GM23338 (cell line): ENCODE results near the gene DLG2. TPM values are rescaled to one million over a fixed set of nuclear protein-coding genes. Genes with fewer than 3 reads are reported as not detected.

Source experiments
- ATAC-seq: fragments of 200-7000 bp; cut with Tn5 transposase; 3 replicates; pipeline ENCODE4 v1.9.1; 2020
- DNase-seq: peaks from one replicate; pipeline ENCODE4 v3.0.0-alpha.2; 2015; ENCODE audit warnings: low spot score
- H2AFZ ChIP-seq: fragments of 200-600 bp; sonication (generic); 2 replicates; pipeline ENCODE4 v1.8.0; 2016; ENCODE audit warnings: antibody characterized with exemption, mild to moderate bottlenecking, moderate library complexity
- H3F3A ChIP-seq: fragments of 200-600 bp; sonication (generic); replicated peaks from 2 replicates; pipeline ENCODE4 v1.8.0; 2017; ENCODE audit warnings: antibody characterized with exemption, mixed run types, low read depth
- H3K27ac ChIP-seq: fragments of 200-600 bp; sonication (generic); 2 replicates; pipeline ENCODE4 v1.6.1; 2016; ENCODE audit warnings: low read depth
- H3K27me3 ChIP-seq: fragments of 200-600 bp; sonication (generic); 2 replicates; pipeline ENCODE4 v1.8.0; 2016; ENCODE audit warnings: mild to moderate bottlenecking, mixed run types, moderate library complexity; ENCODE audit not compliant: insufficient read depth
- H3K36me3 ChIP-seq: fragments of 200-600 bp; sonication (generic); 2 replicates; pipeline ENCODE4 v1.8.0; 2016; ENCODE audit warnings: mild to moderate bottlenecking; ENCODE audit not compliant: insufficient read depth
- H3K4me1 ChIP-seq: fragments of 200-600 bp; sonication (generic); 2 replicates; pipeline ENCODE4 v1.8.0; 2016; ENCODE audit warnings: mild to moderate bottlenecking, moderate library complexity; ENCODE audit not compliant: insufficient read depth
- H3K4me2 ChIP-seq: fragments of 200-600 bp; sonication (generic); 2 replicates; pipeline ENCODE4 v1.7.1; 2017; ENCODE audit warnings: mixed run types
- H3K4me3 ChIP-seq: fragments of 200-600 bp; sonication (generic); 2 replicates; pipeline ENCODE4 v1.6.1; 2016; ENCODE audit warnings: mixed run types
- H3K79me2 ChIP-seq: fragments of 200-600 bp; sonication (generic); replicated peaks from 2 replicates; pipeline ENCODE4 v1.8.0; 2017; ENCODE audit warnings: mild to moderate bottlenecking; ENCODE audit not compliant: insufficient read depth
- H3K9me2 ChIP-seq: fragments of 200-600 bp; sonication (generic); 2 replicates; pipeline ENCODE4 v1.8.0; 2017; ENCODE audit not compliant: insufficient read depth
- H4K20me1 ChIP-seq: fragments of 200-600 bp; sonication (generic); replicated peaks from 2 replicates; pipeline ENCODE4 v1.8.0; 2017; ENCODE audit warnings: mild to moderate bottlenecking; ENCODE audit not compliant: insufficient read depth
- H3K27ac Mint-ChIP-seq: 2 replicates; pipeline ENCODE4 v1.8.0; 2020; ENCODE audit warnings: inconsistent platforms, mild to moderate bottlenecking, moderate library complexity, mixed read lengths
- H3K27me3 Mint-ChIP-seq: 3 replicates; pipeline ENCODE4 v1.8.0; 2022; ENCODE audit warnings: low read depth, mild to moderate bottlenecking, moderate library complexity, mixed read lengths, inconsistent platforms; ENCODE audit not compliant: insufficient read depth, poor library complexity
- H3K36me3 Mint-ChIP-seq: 3 replicates; pipeline ENCODE4 v1.8.0; 2021; ENCODE audit warnings: low read depth, mild to moderate bottlenecking, inconsistent platforms, moderate library complexity, mixed read lengths
- H3K4me1 Mint-ChIP-seq: 3 replicates; pipeline ENCODE4 v1.8.0; 2020; ENCODE audit warnings: mild to moderate bottlenecking, inconsistent platforms, mixed read lengths
- H3K4me3 Mint-ChIP-seq: 3 replicates; pipeline ENCODE4 v1.8.0; 2021; ENCODE audit warnings: moderate library complexity, mild to moderate bottlenecking, inconsistent platforms, mixed read lengths
- H3K9me3 Mint-ChIP-seq: 3 replicates; pipeline ENCODE4 v1.8.0; 2020; ENCODE audit warnings: moderate library complexity, mild to moderate bottlenecking, inconsistent platforms, mixed read lengths
- CREB1 ChIP-seq: fragments of 250-450 bp; sonication (Bioruptor Pico); IDR thresholded peaks from 2 replicates; pipeline ENCODE4 v1.5.0; 2020; ENCODE audit warnings: low read depth, mild to moderate bottlenecking, moderate library complexity
- EZH2 ChIP-seq: fragments of 200-600 bp; sonication (generic); IDR thresholded peaks from one replicate; pipeline ENCODE4 v1.8.0; 2017; ENCODE audit warnings: antibody characterized with exemption, mild to moderate bottlenecking, low read depth; ENCODE audit not compliant: unreplicated experiment
- EZH2phosphoT487 ChIP-seq: fragments of 200-600 bp; sonication (generic); IDR thresholded peaks from one replicate; pipeline ENCODE4 v1.8.1; 2018; ENCODE audit warnings: antibody characterized with exemption; ENCODE audit not compliant: unreplicated experiment
- JUNB ChIP-seq: IDR thresholded peaks from one replicate; pipeline ENCODE4 v1.6.1; 2016; ENCODE audit warnings: antibody characterized with exemption; ENCODE audit not compliant: unreplicated experiment
- NANOG ChIP-seq: IDR thresholded peaks from 2 replicates; pipeline ENCODE4 v1.6.1; 2016; ENCODE audit warnings: antibody characterized with exemption, borderline replicate concordance
- POLR2AphosphoS5 ChIP-seq: IDR thresholded peaks from 2 replicates; pipeline ENCODE4 v1.6.1; 2016; ENCODE audit warnings: antibody characterized with exemption, low read depth
- STAT1 ChIP-seq: IDR thresholded peaks from one replicate; pipeline ENCODE4 v1.6.1; 2016; ENCODE audit warnings: antibody characterized with exemption; ENCODE audit not compliant: unreplicated experiment
- ZNF114 ChIP-seq: fragments of 250-450 bp; sonication (Bioruptor Pico); IDR thresholded peaks from 2 replicates; pipeline ENCODE4 v1.5.0; 2020; ENCODE audit warnings: mild to moderate bottlenecking, moderate library complexity
- ZNF331 ChIP-seq: fragments of 250-450 bp; sonication (Bioruptor Pico); IDR thresholded peaks from 2 replicates; pipeline ENCODE4 v1.5.0; 2020; ENCODE audit warnings: low read depth, mild to moderate bottlenecking, moderate library complexity
- polyA plus RNA-seq: library from polyadenylated mRNA; unstranded; fragments of >200 nt; fragmentation: Nextera tagmentation; extraction: Ambion mirVana; gene quantifications from 2 replicates; pipeline ENCODE4 v1.2.1, GENCODE V29; 2016
- total RNA-seq: library from RNA; depleted of rRNA; stranded (reverse); fragments of >200 nt; shearing (Covaris generic); gene quantifications from 2 replicates; pipeline ENCODE4 v1.2.3, GENCODE V29; 2014
- TF ChIP-seq, protein P1 (sequence below): fragments of 250-450 bp; sonication (Bioruptor Pico); IDR thresholded peaks from 2 replicates; pipeline ENCODE4 v1.5.0; 2020; ENCODE audit warnings: mild to moderate bottlenecking, moderate library complexity
- TF ChIP-seq, protein P2 (sequence below), 2 experiments: fragments of 200-600 bp in 1 of 2; sonication (generic) in 1 of 2; conservative IDR thresholded peaks; 2 replicates each; pipeline versions ENCODE4 v1.5.1 to v1.6.1; 2016 to 2017; ENCODE audit warnings: antibody characterized with exemption in 2 of 2, low read depth in 2 of 2, mild to moderate bottlenecking in 2 of 2, moderate library complexity in 1 of 2
- TF ChIP-seq, protein P3 (sequence below): IDR thresholded peaks from 2 replicates; pipeline ENCODE4 v1.6.1; 2016; ENCODE audit warnings: antibody characterized with exemption
- TF ChIP-seq, protein P4 (sequence below): IDR thresholded peaks from one replicate; pipeline ENCODE4 v1.6.1; 2018; ENCODE audit warnings: antibody characterized with exemption; ENCODE audit not compliant: unreplicated experiment

DLG2 gene
- total and polyA plus RNA-seq, 2 experiments from 2014 or later: 19.8 to 21.5 TPM

DNA sequence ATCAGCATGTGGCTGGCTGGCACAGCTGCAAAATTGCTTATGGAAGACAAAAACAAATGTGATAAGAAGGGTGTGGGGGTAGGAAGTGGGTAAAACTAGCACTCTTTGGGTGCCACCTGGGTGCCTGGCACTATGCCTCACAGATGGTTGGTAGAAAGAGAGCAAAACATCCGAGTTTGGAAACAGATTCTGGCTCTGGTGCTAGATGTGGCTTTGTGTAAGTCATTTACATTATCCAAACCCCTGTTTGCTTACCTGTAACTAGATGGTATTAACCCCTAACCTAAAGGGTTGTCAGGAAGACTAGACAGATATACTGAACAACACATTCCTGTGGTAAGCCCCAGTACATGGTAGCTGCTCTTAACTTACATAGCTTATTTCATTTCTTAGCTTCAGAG is 905.6 kb downstream of the DLG2 start:
- Histone ChIP-seq H3K4me1 (peaks cover 15% of the 10 kb centered on the region), H3K27ac (no peak overlapping the region), H3K4me2 (peak overlapping the region; percentile 80), H2AFZ (no peak overlapping the region; the same call in 1 of the 2 replicates), H3K27me3 (peaks cover 34% of the 10 kb centered on the region), H3K9me2 (no peaks in the 10 kb centered on the region), H3K4me3 (peak overlapping the region; percentile 61), H3K79me2 (no peaks in the 10 kb centered on the region), H4K20me1 (no peaks in the 10 kb centered on the region), H3F3A (peaks cover 7% of the 10 kb centered on the region), H3K36me3 (no peaks in the 10 kb centered on the region)
- peaks cover 30% of the 10 kb centered on the region for H3K4me1 Mint-ChIP-seq
- TF ChIP-seq STAT1 (no peak), ZNF114 (no peak), CREB1 (CRISPR knock-in tag) (no peak), POLR2AphosphoS5 (no peak), NANOG (no peak), JUNB (no peak), EZH2 (no peak), EZH2phosphoT487 (no peak), ZNF331 (CRISPR knock-in tag) (no peak)
- TF ChIP-seq, protein P1, sequence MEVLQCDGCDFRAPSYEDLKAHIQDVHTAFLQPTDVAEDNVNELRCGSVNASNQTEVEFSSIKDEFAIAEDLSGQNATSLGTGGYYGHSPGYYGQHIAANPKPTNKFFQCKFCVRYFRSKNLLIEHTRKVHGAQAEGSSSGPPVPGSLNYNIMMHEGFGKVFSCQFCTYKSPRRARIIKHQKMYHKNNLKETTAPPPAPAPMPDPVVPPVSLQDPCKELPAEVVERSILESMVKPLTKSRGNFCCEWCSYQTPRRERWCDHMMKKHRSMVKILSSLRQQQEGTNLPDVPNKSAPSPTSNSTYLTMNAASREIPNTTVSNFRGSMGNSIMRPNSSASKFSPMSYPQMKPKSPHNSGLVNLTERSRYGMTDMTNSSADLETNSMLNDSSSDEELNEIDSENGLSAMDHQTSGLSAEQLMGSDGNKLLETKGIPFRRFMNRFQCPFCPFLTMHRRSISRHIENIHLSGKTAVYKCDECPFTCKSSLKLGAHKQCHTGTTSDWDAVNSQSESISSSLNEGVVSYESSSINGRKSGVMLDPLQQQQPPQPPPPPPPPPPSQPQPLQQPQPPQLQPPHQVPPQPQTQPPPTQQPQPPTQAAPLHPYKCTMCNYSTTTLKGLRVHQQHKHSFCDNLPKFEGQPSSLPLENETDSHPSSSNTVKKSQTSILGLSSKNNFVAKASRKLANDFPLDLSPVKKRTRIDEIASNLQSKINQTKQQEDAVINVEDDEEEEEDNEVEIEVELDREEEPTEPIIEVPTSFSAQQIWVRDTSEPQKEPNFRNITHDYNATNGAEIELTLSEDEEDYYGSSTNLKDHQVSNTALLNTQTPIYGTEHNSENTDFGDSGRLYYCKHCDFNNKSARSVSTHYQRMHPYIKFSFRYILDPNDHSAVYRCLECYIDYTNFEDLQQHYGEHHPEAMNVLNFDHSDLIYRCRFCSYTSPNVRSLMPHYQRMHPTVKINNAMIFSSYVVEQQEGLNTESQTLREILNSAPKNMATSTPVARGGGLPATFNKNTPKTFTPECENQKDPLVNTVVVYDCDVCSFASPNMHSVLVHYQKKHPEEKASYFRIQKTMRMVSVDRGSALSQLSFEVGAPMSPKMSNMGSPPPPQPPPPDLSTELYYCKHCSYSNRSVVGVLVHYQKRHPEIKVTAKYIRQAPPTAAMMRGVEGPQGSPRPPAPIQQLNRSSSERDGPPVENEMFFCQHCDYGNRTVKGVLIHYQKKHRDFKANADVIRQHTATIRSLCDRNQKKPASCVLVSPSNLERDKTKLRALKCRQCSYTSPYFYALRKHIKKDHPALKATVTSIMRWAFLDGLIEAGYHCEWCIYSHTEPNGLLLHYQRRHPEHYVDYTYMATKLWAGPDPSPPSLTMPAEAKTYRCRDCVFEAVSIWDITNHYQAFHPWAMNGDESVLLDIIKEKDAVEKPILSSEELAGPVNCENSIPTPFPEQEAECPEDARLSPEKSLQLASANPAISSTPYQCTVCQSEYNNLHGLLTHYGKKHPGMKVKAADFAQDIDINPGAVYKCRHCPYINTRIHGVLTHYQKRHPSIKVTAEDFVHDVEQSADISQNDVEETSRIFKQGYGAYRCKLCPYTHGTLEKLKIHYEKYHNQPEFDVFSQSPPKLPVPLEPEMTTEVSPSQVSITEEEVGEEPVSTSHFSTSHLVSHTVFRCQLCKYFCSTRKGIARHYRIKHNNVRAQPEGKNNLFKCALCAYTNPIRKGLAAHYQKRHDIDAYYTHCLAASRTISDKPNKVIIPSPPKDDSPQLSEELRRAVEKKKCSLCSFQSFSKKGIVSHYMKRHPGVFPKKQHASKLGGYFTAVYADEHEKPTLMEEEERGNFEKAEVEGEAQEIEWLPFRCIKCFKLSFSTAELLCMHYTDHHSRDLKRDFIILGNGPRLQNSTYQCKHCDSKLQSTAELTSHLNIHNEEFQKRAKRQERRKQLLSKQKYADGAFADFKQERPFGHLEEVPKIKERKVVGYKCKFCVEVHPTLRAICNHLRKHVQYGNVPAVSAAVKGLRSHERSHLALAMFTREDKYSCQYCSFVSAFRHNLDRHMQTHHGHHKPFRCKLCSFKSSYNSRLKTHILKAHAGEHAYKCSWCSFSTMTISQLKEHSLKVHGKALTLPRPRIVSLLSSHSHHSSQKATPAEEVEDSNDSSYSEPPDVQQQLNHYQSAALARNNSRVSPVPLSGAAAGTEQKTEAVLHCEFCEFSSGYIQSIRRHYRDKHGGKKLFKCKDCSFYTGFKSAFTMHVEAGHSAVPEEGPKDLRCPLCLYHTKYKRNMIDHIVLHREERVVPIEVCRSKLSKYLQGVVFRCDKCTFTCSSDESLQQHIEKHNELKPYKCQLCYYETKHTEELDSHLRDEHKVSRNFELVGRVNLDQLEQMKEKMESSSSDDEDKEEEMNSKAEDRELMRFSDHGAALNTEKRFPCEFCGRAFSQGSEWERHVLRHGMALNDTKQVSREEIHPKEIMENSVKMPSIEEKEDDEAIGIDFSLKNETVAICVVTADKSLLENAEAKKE: no peak
- TF ChIP-seq, protein P2, sequence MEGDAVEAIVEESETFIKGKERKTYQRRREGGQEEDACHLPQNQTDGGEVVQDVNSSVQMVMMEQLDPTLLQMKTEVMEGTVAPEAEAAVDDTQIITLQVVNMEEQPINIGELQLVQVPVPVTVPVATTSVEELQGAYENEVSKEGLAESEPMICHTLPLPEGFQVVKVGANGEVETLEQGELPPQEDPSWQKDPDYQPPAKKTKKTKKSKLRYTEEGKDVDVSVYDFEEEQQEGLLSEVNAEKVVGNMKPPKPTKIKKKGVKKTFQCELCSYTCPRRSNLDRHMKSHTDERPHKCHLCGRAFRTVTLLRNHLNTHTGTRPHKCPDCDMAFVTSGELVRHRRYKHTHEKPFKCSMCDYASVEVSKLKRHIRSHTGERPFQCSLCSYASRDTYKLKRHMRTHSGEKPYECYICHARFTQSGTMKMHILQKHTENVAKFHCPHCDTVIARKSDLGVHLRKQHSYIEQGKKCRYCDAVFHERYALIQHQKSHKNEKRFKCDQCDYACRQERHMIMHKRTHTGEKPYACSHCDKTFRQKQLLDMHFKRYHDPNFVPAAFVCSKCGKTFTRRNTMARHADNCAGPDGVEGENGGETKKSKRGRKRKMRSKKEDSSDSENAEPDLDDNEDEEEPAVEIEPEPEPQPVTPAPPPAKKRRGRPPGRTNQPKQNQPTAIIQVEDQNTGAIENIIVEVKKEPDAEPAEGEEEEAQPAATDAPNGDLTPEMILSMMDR (conservative IDR thresholded peaks at IDR 0.05; ENCODE audit: low read depth in 2 of 2): no peak
- TF ChIP-seq, protein P3, sequence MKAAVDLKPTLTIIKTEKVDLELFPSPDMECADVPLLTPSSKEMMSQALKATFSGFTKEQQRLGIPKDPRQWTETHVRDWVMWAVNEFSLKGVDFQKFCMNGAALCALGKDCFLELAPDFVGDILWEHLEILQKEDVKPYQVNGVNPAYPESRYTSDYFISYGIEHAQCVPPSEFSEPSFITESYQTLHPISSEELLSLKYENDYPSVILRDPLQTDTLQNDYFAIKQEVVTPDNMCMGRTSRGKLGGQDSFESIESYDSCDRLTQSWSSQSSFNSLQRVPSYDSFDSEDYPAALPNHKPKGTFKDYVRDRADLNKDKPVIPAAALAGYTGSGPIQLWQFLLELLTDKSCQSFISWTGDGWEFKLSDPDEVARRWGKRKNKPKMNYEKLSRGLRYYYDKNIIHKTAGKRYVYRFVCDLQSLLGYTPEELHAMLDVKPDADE: no peak
- TF ChIP-seq, protein P4, sequence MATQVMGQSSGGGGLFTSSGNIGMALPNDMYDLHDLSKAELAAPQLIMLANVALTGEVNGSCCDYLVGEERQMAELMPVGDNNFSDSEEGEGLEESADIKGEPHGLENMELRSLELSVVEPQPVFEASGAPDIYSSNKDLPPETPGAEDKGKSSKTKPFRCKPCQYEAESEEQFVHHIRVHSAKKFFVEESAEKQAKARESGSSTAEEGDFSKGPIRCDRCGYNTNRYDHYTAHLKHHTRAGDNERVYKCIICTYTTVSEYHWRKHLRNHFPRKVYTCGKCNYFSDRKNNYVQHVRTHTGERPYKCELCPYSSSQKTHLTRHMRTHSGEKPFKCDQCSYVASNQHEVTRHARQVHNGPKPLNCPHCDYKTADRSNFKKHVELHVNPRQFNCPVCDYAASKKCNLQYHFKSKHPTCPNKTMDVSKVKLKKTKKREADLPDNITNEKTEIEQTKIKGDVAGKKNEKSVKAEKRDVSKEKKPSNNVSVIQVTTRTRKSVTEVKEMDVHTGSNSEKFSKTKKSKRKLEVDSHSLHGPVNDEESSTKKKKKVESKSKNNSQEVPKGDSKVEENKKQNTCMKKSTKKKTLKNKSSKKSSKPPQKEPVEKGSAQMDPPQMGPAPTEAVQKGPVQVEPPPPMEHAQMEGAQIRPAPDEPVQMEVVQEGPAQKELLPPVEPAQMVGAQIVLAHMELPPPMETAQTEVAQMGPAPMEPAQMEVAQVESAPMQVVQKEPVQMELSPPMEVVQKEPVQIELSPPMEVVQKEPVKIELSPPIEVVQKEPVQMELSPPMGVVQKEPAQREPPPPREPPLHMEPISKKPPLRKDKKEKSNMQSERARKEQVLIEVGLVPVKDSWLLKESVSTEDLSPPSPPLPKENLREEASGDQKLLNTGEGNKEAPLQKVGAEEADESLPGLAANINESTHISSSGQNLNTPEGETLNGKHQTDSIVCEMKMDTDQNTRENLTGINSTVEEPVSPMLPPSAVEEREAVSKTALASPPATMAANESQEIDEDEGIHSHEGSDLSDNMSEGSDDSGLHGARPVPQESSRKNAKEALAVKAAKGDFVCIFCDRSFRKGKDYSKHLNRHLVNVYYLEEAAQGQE: no peak
- H3K27me3 Mint-ChIP-seq: peaks cover 14% of the 10 kb centered on the region
- no peaks in the 10 kb centered on the region for H3K9me3 Mint-ChIP-seq
- DNase-seq: no peak
- ATAC-seq: no peak
- no peak overlapping the region for H3K27ac Mint-ChIP-seq
- H3K4me3 Mint-ChIP-seq: peak overlapping the region; percentile 80
- no peaks in the 10 kb centered on the region for H3K36me3 Mint-ChIP-seq
